ENCODE data around the gene CYLD.

The CYLD gene

DNA sequence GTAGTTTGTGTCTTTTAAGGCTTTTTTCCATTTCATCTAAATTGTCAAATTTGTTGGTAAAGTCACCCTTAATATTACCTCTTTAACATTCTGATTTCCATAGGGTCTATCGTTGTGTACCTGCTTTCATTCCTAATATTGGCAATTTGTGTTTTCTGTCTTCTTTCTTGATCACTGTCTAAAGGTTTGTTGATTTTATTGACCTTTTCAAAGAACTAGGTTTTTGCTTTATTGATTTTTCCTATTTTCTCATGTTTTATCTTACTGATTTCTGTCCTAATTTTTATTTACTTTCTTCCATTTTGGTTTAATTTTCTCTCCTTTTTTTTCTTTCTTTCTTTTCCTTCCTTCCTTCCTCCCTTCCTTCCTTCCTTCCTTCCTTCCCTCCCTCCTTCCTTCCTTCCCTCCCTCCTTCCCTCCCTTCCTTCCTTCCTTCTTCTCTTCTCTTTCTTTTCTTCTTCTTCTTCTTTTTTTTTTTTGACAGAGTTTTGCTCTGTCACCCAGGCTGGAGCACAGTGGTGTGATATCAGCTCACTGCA lies 86.3 kb downstream of the CYLD start:
- H3K27me3 Mint-ChIP-seq (ENCODE audit: low read depth): peaks cover 5% of the 10 kb centered on the region
- TF ChIP-seq, protein P1, sequence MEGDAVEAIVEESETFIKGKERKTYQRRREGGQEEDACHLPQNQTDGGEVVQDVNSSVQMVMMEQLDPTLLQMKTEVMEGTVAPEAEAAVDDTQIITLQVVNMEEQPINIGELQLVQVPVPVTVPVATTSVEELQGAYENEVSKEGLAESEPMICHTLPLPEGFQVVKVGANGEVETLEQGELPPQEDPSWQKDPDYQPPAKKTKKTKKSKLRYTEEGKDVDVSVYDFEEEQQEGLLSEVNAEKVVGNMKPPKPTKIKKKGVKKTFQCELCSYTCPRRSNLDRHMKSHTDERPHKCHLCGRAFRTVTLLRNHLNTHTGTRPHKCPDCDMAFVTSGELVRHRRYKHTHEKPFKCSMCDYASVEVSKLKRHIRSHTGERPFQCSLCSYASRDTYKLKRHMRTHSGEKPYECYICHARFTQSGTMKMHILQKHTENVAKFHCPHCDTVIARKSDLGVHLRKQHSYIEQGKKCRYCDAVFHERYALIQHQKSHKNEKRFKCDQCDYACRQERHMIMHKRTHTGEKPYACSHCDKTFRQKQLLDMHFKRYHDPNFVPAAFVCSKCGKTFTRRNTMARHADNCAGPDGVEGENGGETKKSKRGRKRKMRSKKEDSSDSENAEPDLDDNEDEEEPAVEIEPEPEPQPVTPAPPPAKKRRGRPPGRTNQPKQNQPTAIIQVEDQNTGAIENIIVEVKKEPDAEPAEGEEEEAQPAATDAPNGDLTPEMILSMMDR (IDR thresholded peaks at IDR 0.05; ENCODE audit: unreplicated experiment in 3 of 3): no peak
- H3K4me3 Mint-ChIP-seq: no peak overlapping the region
- H3K9me3 Mint-ChIP-seq: peaks cover 11% of the 10 kb centered on the region
- no peaks in the 10 kb centered on the region for H3K4me1 Mint-ChIP-seq
- no peak overlapping the region for H3K27ac Mint-ChIP-seq
- H3K36me3 Mint-ChIP-seq (ENCODE audit: low read depth): no peaks in the 10 kb centered on the region

DNA sequence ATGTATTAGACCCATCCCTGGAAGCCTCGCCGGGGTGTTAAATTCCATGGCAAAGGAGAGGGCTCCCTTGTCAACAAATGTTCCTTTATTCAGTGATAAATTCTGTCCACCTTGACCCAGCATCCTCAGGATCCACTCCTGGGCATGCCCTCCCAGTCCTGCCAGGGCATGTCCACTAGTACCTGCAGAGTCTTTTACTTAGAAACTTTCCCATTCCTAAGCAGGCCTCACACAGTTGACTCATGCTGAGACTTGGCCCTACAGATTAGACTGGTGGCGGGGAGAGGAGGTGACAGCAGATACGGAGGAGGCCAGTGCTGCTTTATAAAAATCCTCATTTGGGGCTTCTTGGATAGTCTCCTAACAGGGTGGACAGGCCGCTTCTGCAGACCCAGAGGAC lies 88.8 kb downstream of the CYLD start:
- Mint-ChIP-seq H3K36me3 (ENCODE audit: low read depth) (no peaks in the 10 kb centered on the region), H3K27ac (no peak overlapping the region), H3K4me3 (no peak overlapping the region), H3K9me3 (peaks cover 12% of the 10 kb centered on the region), H3K27me3 (ENCODE audit: low read depth) (peaks cover 5% of the 10 kb centered on the region), H3K4me1 (no peaks in the 10 kb centered on the region)
- TF ChIP-seq, protein P1 (IDR thresholded peaks at IDR 0.05; ENCODE audit: unreplicated experiment in 3 of 3): no peak

DNA sequence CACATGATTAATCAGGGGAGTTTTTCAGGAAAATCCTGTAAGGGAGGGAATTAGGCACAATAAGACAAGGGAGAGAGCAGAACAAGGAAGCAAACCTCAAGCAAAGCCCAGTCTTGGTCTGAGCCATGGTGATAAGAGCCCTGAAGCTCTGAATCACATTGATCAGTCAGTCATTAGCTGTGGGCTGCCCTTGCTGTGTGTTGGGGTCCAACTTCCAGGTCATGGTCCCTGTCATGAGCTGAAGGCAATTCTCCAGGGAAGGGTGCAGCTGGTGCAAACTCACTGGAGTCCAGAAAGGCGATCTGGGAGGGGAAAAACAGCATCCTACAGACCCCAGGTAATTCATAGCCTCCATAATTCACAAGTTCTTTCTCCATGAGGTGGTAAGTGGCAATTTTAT lies 89.9 kb downstream of the CYLD start:
- no peaks in the 10 kb centered on the region for H3K4me1 Mint-ChIP-seq
- H3K27ac Mint-ChIP-seq: no peak overlapping the region
- no peaks in the 10 kb centered on the region for H3K36me3 Mint-ChIP-seq (ENCODE audit: low read depth)
- no peak overlapping the region for H3K4me3 Mint-ChIP-seq
- peaks cover 9% of the 10 kb centered on the region for H3K27me3 Mint-ChIP-seq (ENCODE audit: low read depth)
- TF ChIP-seq, protein P1 (IDR thresholded peaks at IDR 0.05; ENCODE audit: unreplicated experiment in 3 of 3): no peak
- peaks cover 11% of the 10 kb centered on the region for H3K9me3 Mint-ChIP-seq

- Mint-ChIP-seq H3K27ac (no peak overlapping the region), H3K27me3 (ENCODE audit: low read depth) (peaks cover 6% of the 10 kb centered on the region), H3K4me1 (no peaks in the 10 kb centered on the region), H3K36me3 (ENCODE audit: low read depth) (no peaks in the 10 kb centered on the region), H3K4me3 (no peak overlapping the region), H3K9me3 (peaks cover 11% of the 10 kb centered on the region)
- TF ChIP-seq, protein P1 (IDR thresholded peaks at IDR 0.05; ENCODE audit: unreplicated experiment in 3 of 3): no peak
These were observed 92.0 kb downstream of the CYLD start for GRCh38 chr16:50833929-50834328.

GRCh38 chr16:50834701-50835100 lies 92.8 kb downstream of the CYLD start:
- H3K27ac Mint-ChIP-seq: no peak overlapping the region
- no peaks in the 10 kb centered on the region for H3K4me1 Mint-ChIP-seq
- H3K27me3 Mint-ChIP-seq (ENCODE audit: low read depth): peaks cover 6% of the 10 kb centered on the region
- no peaks in the 10 kb centered on the region for H3K36me3 Mint-ChIP-seq (ENCODE audit: low read depth)
- no peak overlapping the region for H3K4me3 Mint-ChIP-seq
- peaks cover 7% of the 10 kb centered on the region for H3K9me3 Mint-ChIP-seq
- TF ChIP-seq, protein P1 (IDR thresholded peaks at IDR 0.05; ENCODE audit: unreplicated experiment in 3 of 3): no peak

DNA sequence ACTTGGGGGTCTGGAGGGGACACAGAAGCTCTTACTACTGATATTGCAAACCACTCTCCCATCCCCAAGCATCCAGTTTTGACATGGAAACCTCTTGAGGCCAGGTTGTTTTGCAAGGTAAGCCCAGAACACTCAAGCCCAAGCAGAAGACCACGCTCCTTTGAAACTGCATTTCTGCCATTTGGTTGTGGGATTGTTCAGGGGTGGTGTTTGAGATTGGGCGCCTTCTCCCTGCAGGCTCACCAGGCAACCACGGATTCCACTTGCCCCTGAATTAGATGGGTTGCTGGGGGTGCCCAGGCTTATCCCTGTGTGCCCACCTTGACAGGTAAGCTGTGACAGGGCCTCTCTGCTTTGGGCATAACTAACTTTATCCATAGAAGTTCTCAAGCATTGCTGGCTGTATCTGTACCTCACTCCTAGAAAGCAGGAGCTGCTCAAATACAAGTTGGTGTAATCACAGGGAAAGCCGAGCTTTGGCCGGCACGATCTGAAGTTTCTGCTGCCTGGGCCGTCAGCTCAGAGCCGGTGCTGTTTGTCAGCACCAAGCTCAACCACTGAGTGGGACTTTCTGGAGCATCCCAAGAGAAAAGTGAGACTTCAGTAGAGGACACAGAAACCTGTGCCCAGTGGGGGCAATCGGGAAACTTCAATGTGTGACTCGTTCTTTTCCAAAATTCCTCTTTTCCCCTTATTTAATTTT lies 93.6 kb downstream of the CYLD start:
- H3K4me1 Mint-ChIP-seq: no peaks in the 10 kb centered on the region
- no peaks in the 10 kb centered on the region for H3K36me3 Mint-ChIP-seq (ENCODE audit: low read depth)
- H3K4me3 Mint-ChIP-seq: no peak overlapping the region
- TF ChIP-seq, protein P1 (IDR thresholded peaks at IDR 0.05; ENCODE audit: unreplicated experiment in 3 of 3): no peak
- H3K27ac Mint-ChIP-seq: no peak overlapping the region
- H3K27me3 Mint-ChIP-seq (ENCODE audit: low read depth): peaks cover 13% of the 10 kb centered on the region
- peaks cover 7% of the 10 kb centered on the region for H3K9me3 Mint-ChIP-seq
